PFSK-1 (cell line): Measurements from ENCODE around the gene PARD3B.

Source experiments
- FOXP2 ChIP-seq: optimal IDR thresholded peaks from 2 replicates; pipeline ENCODE3; 2011; ENCODE audit warnings: borderline replicate concordance, control low read depth, inconsistent platforms; ENCODE audit not compliant: insufficient read depth; ENCODE audit errors: extremely low read length, extremely low read depth
- POLR2AphosphoS5 ChIP-seq: IDR thresholded peaks from 2 replicates; pipeline ENCODE4 v1.6.1; 2012; ENCODE audit warnings: low read depth, mild to moderate bottlenecking, control low read depth, low read length, moderate library complexity
- REST ChIP-seq, 2 experiments: IDR thresholded peaks; 2 replicates each; pipeline versions ENCODE4 v1.6.1 to v1.8.0; 2011 to 2012; ENCODE audit warnings: low read depth in 2 of 2, low read length in 2 of 2, control low read depth in 1 of 2, inconsistent platforms in 1 of 2, mild to moderate bottlenecking in 1 of 2, moderate library complexity in 1 of 2; ENCODE audit not compliant: insufficient read depth in 1 of 2
- SIN3A ChIP-seq: IDR thresholded peaks from 2 replicates; pipeline ENCODE4 v1.6.1; 2012; ENCODE audit warnings: mild to moderate bottlenecking, low read length, moderate library complexity, borderline replicate concordance; ENCODE audit not compliant: insufficient read depth
- TAF1 ChIP-seq: IDR thresholded peaks from 2 replicates; pipeline ENCODE4 v1.6.1; 2012; ENCODE audit warnings: low read length, control low read depth, borderline replicate concordance; ENCODE audit not compliant: insufficient read depth

Gene PARD3B

GRCh38 chr2:204722691-204723090, 177.4 kb downstream of the PARD3B start:
- TF ChIP-seq FOXP2 (no peak), SIN3A (no peak), POLR2AphosphoS5 (no peak), REST (IDR thresholded peaks at IDR 0.05; ENCODE audit: insufficient read depth in 1 of 2, low read depth in 2 of 2, low read length in 2 of 2) (no peak), TAF1 (no peak)

GRCh38 chr2:204725693-204726360, 180.6 kb downstream of the PARD3B start:
- TF ChIP-seq SIN3A (no peak), POLR2AphosphoS5 (no peak), TAF1 (no peak), FOXP2 (no peak), REST (IDR thresholded peaks at IDR 0.05; ENCODE audit: insufficient read depth in 1 of 2, low read depth in 2 of 2, low read length in 2 of 2) (no peak)

- TF ChIP-seq FOXP2: no peak
- no peak for TF ChIP-seq SIN3A
- no peak for TF ChIP-seq POLR2AphosphoS5
- TF ChIP-seq REST (IDR thresholded peaks at IDR 0.05; ENCODE audit: insufficient read depth in 1 of 2, low read depth in 2 of 2, low read length in 2 of 2): no peak
- no peak for TF ChIP-seq TAF1
Observed at GRCh38 chr2:204726831-204727230, 181.6 kb downstream of the PARD3B start.

- TF ChIP-seq REST (IDR thresholded peaks at IDR 0.05; ENCODE audit: insufficient read depth in 1 of 2, low read depth in 2 of 2, low read length in 2 of 2): no peak
- no peak for TF ChIP-seq FOXP2
- TF ChIP-seq SIN3A: no peak
- TF ChIP-seq POLR2AphosphoS5: no peak
- no peak for TF ChIP-seq TAF1
Observed at GRCh38 chr2:204727368-204727767, 182.1 kb downstream of the PARD3B start.
